Stimulated activated naive CD8-positive, alpha-beta T cell treated with anti-CD3 and anti-CD28 coated beads, Interleukin-15, amount 100 ng/mL, for 72 hours (primary cell): ENCODE results near the gene BPIFB4.
A peak's percentile ranks its signal among the peaks of the same experiment; 100 is the strongest.
"Not testable (repeated sequence)": the region's sequence is repeated elsewhere in the genome, so short reads cannot be mapped to it uniquely, and the experiment has no call there.

Source experiments
- ATAC-seq: fragments of 150-1000 bp; cut with Tn5 transposase; 2 replicates; pipeline ENCODE4 v1.10.0; 2021; ENCODE audit warnings: mild to moderate bottlenecking, moderate library complexity
- DNase-seq, 2 donors: peaks; one replicate each; pipeline ENCODE4 v3.0.0; 2021 to 2022
- H3K27ac Mint-ChIP-seq, 2 donors: one replicate each; pipeline ENCODE4 v1.8.0; 2022; ENCODE audit warnings: mild to moderate bottlenecking in 2 of 2, mixed read lengths in 2 of 2, moderate library complexity in 2 of 2
- H3K27me3 Mint-ChIP-seq: one replicate; pipeline ENCODE4 v1.8.0; 2022; ENCODE audit warnings: mixed read lengths
- H3K4me1 Mint-ChIP-seq: one replicate; pipeline ENCODE4 v1.8.0; 2022; ENCODE audit warnings: mild to moderate bottlenecking, mixed read lengths
- H3K4me3 Mint-ChIP-seq, 2 donors: one replicate each; pipeline ENCODE4 v1.8.0; 2022; ENCODE audit warnings: mild to moderate bottlenecking in 2 of 2, mixed read lengths in 2 of 2, moderate library complexity in 1 of 2
- H3K9me3 Mint-ChIP-seq, 2 donors: one replicate each; pipeline ENCODE4 v1.8.0; 2022; ENCODE audit warnings: mixed read lengths in 2 of 2

The BPIFB4 gene

DNA sequence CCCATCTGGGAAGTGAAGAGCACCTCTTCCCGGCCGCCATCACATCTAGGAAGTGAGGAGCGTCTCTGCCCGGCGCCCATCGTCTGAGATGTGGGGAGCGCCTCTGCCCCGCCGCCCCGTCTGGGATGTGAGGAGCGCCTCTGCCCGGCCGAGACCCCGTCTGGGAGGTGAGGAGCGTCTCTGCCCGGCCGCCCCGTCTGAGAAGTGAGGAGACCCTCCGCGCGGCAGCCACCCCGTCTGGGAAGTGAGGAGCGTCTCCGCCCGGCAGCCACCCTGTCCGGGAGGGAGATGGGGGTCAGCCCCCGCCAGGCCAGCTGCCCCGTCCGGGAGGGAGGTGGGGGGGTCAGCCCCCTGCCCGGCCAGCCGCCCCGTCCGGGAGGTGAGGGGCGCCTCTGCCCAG, 36.1 kb downstream of the BPIFB4 start:
- peak overlapping the region in 1 of 2 donors; percentile 27 for H3K27ac Mint-ChIP-seq
- peaks cover 16% of the 10 kb centered on the region for H3K4me1 Mint-ChIP-seq
- not testable (repeated sequence) for H3K9me3 Mint-ChIP-seq, DNase-seq, ATAC-seq, H3K4me3 Mint-ChIP-seq, H3K27me3 Mint-ChIP-seq

DNA sequence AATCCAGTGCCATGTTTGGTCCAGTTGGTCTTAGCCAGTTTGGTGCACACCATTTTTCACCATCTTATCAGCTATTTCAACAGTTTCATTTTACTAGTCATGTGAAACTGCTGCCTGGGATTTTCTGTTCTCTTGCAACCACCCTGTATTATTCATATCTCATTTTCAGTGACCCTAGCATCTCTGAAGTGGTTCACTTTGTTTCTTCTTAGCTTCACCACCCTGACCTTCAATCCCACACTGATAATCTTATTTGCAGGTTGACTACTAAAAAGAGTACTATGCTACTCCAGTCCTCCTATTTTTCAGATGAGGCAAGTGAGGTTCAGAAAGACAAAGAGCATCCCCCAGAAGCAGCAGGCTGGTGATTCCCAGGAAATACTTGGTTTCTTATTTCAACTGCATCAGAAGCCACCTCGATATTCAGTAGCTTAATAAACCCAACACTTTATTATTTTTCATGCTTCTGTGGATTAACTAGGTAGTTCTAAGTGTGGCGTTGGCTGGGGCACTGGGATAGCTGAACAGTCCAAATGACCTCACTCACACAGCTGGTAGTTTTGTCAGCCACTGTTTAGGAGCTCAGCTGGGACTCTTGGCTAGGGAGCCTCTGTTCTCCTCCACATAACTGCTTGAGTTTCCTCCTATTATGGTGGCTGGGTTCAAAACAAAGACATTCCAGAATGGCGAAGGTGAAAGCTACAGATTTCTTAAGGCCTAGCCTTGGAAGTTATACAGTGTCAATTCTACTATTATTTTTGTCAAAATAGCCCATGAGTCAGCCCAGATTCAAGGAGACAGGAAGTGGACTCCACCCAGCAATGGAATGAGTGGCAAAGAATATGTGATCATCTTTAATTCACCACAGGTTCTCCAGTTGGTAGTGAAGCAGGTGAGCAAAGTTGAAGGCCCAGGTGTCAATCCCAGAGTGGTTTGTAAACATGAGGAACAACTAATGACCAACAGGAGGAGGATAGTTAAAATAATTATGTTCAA, 40.6 kb downstream of the BPIFB4 start:
- DNase-seq, result peak; percentile 12 to 29
- Mint-ChIP-seq H3K4me3 (peak overlapping the region in 1 of 2 donors; percentile 17), H3K9me3 (peaks cover 7 to 17% of the 10 kb centered on the region in 2 donors), H3K27me3 (peaks cover 16% of the 10 kb centered on the region), H3K4me1 (peaks cover 17% of the 10 kb centered on the region), H3K27ac (peak overlapping the region in 1 of 2 donors; percentile 57)
- peak; percentile 99 for ATAC-seq

DNA sequence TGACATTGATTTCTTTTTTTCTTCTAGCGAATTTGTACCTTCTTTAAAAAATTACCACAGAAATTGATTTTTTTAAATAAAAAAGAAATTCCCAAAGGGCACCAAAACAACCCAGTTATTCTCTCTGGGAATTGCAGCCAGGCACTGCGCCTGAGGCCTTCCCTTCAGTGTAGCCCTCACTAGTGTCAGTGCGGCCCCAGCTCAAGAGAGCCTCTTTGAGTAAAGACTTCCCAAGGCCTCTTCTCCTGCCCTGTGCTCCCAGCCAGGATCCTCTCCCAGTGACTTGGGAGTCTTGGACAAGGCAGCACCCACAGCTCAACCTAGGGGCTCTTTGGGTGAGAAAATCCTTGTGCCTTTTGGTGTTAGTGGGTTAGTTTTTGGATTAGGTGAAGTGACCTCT, 41.5 kb downstream of the BPIFB4 start:
- DNase-seq, result no peak
- H3K4me1 Mint-ChIP-seq, result peaks cover 17% of the 10 kb centered on the region
- H3K4me3 Mint-ChIP-seq, result no peak overlapping the region
- peaks cover 7 to 17% of the 10 kb centered on the region in 2 donors for H3K9me3 Mint-ChIP-seq
- no peak for ATAC-seq
- peaks cover 25% of the 10 kb centered on the region for H3K27me3 Mint-ChIP-seq
- H3K27ac Mint-ChIP-seq, result no peak overlapping the region

DNA sequence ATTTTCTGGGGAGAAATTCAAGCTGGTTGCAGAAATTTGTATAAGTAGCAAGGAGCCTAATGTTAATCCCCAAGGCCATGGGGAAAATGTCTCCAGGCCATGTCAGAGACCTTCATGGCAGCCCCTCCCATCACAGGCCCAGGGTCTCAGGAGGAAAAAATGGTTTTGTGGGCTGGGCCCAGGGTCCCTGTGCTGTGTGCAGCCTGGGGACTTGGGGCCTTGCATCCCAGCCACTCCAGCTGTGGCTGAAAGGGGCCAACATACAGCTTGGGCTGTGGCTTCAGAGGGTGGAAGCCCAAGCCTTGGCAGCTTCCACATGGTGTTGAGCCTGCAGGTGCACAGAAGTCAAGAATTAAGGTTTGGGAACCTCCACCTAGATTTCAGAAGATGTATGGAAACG, 42.9 kb downstream of the BPIFB4 start:
- Mint-ChIP-seq H3K27me3 (peaks cover 25% of the 10 kb centered on the region), H3K4me1 (peaks cover 17% of the 10 kb centered on the region), H3K9me3 (peaks cover 7 to 17% of the 10 kb centered on the region in 2 donors)
- not testable (repeated sequence) for DNase-seq, H3K27ac Mint-ChIP-seq, ATAC-seq, H3K4me3 Mint-ChIP-seq

DNA sequence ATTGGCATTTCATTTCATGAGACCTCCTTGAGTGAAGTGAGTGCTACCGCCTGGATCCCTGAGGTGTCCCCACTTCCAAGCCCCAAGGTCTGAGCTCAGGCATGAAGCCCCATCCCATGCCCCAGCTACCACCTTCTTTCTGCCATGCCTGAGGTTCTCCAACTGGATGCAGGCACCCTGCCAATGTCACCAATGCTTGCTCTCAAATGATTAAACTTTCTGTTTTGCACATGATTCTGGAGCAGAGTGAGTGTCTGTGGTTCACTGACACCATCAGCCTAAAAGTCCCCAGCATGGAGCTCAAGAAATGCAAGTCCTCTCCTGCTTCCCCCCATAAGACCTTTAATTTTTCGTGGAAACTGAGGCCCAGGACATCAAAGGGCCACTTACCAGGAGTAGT, 44.8 kb downstream of the BPIFB4 start:
- H3K27me3 Mint-ChIP-seq, result peaks cover 25% of the 10 kb centered on the region
- no peak for ATAC-seq
- peaks cover 7 to 17% of the 10 kb centered on the region in 2 donors for H3K9me3 Mint-ChIP-seq
- no peak overlapping the region for H3K27ac Mint-ChIP-seq
- DNase-seq, result no peak
- H3K4me1 Mint-ChIP-seq, result peaks cover 13% of the 10 kb centered on the region
- H3K4me3 Mint-ChIP-seq, result no peak overlapping the region

DNA sequence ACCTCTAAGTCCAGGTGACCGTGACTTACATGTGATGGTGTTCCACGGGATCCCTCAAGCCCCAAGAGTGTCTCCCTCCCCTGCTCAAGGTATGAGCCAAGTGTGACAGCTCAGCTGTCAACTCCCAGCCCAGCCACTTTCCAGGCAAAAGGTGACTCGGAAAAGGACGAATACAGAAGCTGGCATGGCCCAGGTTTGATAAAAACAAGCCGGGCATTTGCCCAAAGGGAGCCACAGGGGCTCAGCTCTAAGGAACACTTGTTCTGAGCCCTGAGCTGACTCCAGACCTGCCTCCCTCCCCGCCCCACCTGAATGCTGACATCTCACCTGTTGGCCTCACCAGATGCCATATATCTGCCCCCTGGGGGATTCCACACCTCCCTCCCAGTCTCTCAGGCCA, 45.6 kb downstream of the BPIFB4 start:
- peaks cover 25% of the 10 kb centered on the region for H3K27me3 Mint-ChIP-seq
- H3K9me3 Mint-ChIP-seq, result peaks cover 7 to 16% of the 10 kb centered on the region in 2 donors
- H3K27ac Mint-ChIP-seq, result no peak overlapping the region
- ATAC-seq, result no peak
- DNase-seq, result no peak
- H3K4me1 Mint-ChIP-seq, result peaks cover 6% of the 10 kb centered on the region
- H3K4me3 Mint-ChIP-seq, result no peak overlapping the region

DNA sequence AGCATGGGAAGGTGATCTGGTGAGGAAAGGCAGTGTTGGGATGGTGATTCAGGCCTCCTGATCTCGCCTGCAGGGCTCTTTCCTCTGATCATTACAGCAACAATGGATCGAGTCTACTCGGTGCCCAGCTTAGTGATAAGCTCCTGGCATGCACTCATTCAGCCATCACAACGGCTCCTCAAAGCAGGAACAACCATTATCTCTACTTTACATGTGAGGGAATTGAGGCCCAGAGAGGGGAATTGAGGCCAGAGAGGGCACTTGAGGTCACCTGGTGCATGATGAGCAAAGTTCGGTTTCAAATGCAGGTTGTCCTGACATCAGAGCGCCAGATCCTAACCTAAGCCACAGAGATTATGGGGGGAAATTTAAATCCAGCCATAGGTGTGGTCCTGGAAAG, 46.5 kb downstream of the BPIFB4 start:
- Mint-ChIP-seq H3K4me3 (no peak overlapping the region), H3K4me1 (no peaks in the 10 kb centered on the region), H3K9me3 (peaks cover 7 to 10% of the 10 kb centered on the region in 2 donors), H3K27me3 (peaks cover 25% of the 10 kb centered on the region), H3K27ac (no peak overlapping the region)
- ATAC-seq (no peak), DNase-seq (no peak)

DNA sequence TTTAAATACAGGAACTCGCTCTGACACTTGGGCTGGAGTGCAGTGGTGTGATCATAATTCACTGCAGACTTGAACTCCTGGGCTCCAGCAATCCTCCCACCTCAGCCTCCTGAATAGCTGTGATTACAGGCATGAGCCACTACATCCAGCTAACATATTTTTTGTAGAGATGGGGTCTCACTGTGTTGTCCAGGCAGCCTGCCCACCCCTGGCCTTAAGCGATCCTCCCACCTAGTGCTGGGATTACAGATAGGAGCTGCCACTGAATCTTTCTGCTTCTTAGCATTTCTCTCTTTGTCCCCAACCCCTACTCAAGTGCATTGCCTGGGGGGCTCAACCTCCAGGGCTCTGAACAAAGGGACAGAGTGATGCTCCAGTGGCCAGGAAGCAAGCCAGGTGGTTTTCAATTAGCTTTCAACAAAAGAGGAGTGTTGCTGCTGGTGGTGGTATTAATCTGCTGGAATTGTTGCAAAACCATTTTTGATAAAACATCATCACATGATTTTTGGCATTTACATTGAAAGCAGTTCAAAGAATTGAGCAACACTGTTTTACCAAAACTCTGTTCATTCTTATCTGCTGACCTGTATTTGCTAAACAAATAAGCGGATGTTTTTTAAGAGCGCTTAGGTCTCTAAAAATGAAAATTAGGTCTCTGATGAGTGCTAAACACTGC, 48.1 kb downstream of the BPIFB4 start:
- DNase-seq, result no peak
- ATAC-seq, result no peak
- Mint-ChIP-seq H3K27me3 (peaks cover 25% of the 10 kb centered on the region), H3K4me3 (no peak overlapping the region), H3K27ac (peak overlapping the region in 1 of 2 donors; percentile 42), H3K9me3 (no peaks in the 10 kb centered on the region), H3K4me1 (no peaks in the 10 kb centered on the region)

DNA sequence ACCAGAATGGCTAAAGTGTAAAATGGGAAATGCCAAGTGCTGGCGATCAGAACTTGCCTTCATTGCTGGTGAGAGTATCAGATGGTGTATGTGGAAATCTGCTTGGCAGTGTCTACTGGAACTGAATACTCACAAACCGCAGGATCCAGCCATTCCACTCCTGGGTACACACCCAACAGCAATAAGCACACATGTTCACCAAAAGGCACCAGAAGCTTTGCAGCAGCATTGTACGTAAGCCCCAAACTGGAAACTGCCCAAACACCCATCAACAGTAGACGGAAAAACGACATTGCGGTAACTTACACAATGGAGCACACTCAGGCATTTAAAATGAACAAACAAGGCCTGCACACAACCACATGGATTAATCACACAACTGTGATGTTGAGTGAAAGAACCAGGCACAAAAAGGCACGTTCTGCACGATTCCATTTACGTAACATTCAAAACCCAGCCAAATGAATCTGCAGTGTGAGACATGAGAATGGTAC, 51.2 kb downstream of the BPIFB4 start:
- no peak overlapping the region for H3K4me3 Mint-ChIP-seq
- H3K9me3 Mint-ChIP-seq, result no peaks in the 10 kb centered on the region
- ATAC-seq (no peak), DNase-seq (no peak)
- H3K27ac Mint-ChIP-seq, result no peak overlapping the region
- H3K4me1 Mint-ChIP-seq, result no peaks in the 10 kb centered on the region
- peaks cover 3% of the 10 kb centered on the region for H3K27me3 Mint-ChIP-seq

DNA sequence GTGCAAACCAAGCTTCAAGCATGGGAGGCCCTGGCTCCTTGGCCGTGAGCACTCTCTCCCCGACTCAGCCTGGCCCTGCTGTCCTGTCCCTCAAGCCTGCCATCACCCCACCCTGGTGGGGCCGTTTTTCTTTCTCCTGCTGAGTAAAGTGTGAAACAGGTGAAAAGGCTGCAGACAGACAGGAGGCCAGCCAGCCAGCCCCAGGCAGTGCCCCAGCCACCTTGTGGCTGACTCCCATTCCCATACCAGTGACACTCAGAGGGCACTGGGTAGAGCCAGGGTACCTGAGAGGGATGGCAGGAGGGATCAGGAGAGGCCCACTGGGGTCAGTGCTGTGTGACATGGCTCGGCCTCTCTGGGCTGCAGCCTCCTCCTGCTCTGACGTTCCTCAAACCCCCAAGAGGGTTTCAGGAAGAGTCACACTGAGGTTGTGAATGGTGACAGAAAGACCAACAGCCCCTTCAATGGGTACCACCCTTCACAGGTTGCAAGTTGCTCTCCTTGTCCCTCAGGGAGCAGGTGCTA, 52.6 kb downstream of the BPIFB4 start:
- DNase-seq (no peak), ATAC-seq (no peak)
- Mint-ChIP-seq H3K4me3 (no peak overlapping the region), H3K9me3 (no peaks in the 10 kb centered on the region), H3K27me3 (no peaks in the 10 kb centered on the region), H3K4me1 (no peaks in the 10 kb centered on the region), H3K27ac (no peak overlapping the region)

DNA sequence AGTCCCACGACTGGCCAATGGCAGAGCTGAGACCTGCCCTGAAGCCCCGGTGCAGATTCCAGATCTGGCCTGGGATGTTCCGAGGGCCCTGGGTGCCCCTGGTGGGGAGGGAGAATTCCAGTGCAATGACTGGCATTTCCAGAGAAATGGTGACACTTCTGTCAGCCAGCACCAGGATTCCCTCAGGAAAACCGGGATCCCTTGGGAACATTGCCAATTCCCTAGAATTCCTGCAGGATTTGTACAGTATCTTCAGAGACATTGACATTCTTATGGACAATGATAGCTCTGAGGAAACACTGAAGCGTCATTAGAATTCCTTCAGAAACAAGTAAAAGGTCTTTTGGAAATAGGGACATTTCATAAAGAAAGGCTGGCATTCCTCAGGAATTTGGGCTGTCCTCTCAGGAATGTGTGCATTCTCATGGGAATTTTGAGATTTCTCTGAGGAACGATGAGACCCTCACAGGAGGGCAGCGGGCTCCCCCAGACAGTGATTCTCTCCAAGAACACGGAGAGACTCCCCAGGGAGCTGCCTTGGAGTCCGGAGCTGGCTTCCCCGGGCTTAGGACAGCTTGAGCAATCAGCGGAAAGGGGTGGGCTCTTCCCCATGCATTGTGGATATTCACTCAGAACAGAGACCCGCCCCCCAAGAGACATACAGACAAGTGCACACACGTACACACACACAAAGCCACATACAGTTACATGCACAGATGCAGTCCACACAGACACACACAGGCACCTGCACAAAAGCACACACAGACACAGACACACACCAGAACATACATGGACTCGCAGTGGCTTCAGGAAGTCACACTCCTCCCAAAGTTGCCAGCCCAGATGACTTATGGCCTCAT, 53.3 kb downstream of the BPIFB4 start:
- DNase-seq (no peak), ATAC-seq (no peak)
- no peak overlapping the region for H3K4me3 Mint-ChIP-seq
- no peaks in the 10 kb centered on the region for H3K27me3 Mint-ChIP-seq
- no peaks in the 10 kb centered on the region for H3K4me1 Mint-ChIP-seq
- H3K27ac Mint-ChIP-seq, result no peak overlapping the region
- no peaks in the 10 kb centered on the region for H3K9me3 Mint-ChIP-seq

DNA sequence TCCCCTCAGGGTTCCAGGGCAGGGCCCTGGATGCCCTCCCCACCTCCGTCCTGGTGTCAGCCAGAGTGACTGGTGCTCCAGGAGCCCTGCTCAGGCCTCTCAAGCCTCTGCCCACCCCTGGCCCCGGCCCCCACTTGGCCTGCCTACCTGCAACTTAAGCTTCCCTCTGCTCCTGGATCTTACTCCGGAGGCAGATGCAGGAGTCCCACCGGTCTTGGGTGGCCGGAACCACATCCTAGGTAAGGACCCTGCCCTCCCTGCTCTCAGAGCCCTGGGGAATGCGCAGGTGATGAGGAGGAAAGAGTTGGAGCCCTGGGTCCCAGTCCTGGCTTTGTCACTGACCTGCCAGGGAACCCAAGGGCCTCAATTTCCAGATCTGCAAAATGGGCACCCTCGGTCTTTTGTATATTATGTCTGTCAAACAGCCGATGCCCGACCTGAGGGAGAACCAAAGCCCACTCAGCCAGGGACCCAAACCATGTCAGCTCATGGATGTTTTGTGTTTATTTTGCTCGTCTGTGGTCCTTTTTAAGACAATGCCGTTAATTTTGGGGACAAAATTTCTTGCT, 54.0 kb downstream of the BPIFB4 start:
- no peak for DNase-seq
- H3K27me3 Mint-ChIP-seq, result no peaks in the 10 kb centered on the region
- H3K9me3 Mint-ChIP-seq, result no peaks in the 10 kb centered on the region
- ATAC-seq, result no peak
- no peaks in the 10 kb centered on the region for H3K4me1 Mint-ChIP-seq
- H3K4me3 Mint-ChIP-seq, result no peak overlapping the region
- H3K27ac Mint-ChIP-seq, result no peak overlapping the region

DNA sequence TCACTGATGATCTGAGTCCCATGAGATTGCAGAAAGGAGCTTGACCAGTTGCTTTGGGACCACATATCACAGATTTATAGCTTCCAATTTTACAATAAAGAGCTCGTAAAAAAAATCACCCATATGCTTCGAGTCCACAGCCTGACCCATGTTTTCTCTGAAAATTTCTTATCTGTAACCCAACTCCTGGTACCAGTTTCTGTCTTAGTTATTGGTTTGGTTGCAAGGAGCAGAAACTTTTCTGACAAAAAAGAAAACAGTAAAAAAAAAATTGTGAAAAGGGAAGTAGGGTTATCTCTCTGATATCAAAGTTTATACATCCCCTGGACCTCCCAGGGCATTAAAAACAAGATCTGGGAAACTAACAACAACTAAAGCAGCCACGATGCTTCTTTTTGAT, 57.8 kb downstream of the BPIFB4 start:
- Mint-ChIP-seq H3K27ac (no peak overlapping the region), H3K9me3 (no peaks in the 10 kb centered on the region), H3K27me3 (no peaks in the 10 kb centered on the region), H3K4me1 (no peaks in the 10 kb centered on the region), H3K4me3 (no peak overlapping the region)
- no peak for ATAC-seq
- no peak for DNase-seq

DNA sequence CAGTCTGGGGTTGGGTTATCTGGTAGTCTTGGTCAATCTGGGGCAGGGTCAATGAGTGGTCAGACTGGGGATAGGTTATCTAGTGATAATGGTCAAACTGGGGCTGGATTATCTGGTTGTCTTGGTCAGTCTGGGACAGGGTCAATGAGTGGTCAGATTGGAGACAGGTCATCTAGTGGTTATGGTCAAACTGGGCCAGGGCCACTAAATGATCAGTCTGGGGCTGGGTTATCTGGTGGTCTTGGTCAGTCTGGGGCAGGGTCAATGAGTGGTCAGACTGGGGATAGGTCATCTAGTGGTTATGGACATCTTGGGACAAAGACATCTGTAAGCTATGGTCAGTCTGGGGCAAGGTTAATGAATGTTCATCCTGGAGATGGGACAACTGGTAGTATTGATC, 60.0 kb downstream of the BPIFB4 start:
- Mint-ChIP-seq H3K4me1 (no peaks in the 10 kb centered on the region), H3K4me3 (no peak overlapping the region), H3K27me3 (peaks cover 2% of the 10 kb centered on the region), H3K27ac (no peak overlapping the region), H3K9me3 (no peaks in the 10 kb centered on the region)
- ATAC-seq, result no peak
- DNase-seq, result no peak

DNA sequence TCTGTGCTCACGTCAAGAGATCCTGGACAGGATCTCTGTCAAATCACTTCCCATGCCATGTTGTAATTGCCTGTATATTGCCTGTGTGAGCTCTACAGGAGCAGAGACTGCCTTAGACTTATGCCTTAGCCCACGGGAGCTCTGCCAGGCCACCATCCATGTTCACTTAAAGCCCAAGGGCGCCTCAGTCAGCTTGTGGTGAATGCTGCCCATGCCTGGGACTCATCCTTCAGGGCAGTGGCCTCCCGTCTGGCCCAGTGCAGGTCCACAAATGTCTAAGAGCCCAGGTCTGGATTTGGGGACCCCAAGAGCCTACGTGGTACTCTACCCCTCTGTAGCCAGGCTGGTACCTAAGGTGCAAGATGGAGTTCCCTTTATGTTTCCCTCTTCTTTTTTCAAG, 66.1 kb downstream of the BPIFB4 start:
- no peak for DNase-seq
- Mint-ChIP-seq H3K4me1 (no peaks in the 10 kb centered on the region), H3K27ac (peak overlapping the region in 1 of 2 donors; percentile 72), H3K27me3 (peaks cover 45% of the 10 kb centered on the region), H3K9me3 (no peaks in the 10 kb centered on the region), H3K4me3 (no peak overlapping the region)
- ATAC-seq, result no peak
